OCI-LY7 (cell line): ENCODE measurements around the gene HDGF.

Source experiments
- CTCF ChIP-seq: fragments of 200-600 bp; sonication (generic); conservative IDR thresholded peaks from 2 replicates; pipeline ENCODE4 v1.5.1; 2014; ENCODE audit warnings: mild to moderate bottlenecking, antibody characterized with exemption, low read length, moderate library complexity, mixed read lengths
- EZH2phosphoT487 ChIP-seq: fragments of 200-600 bp; sonication (generic); IDR thresholded peaks from 2 replicates; pipeline ENCODE4 v1.6.1; 2018; ENCODE audit warnings: low read depth, borderline replicate concordance, mild to moderate bottlenecking, mixed run types, antibody characterized with exemption, low read length, moderate library complexity, mixed read lengths

- TF ChIP-seq CTCF, result no peak
- no peak for TF ChIP-seq EZH2phosphoT487
Observed at GRCh38 chr1:156703336-156703735, 48.1 kb downstream of the HDGF start.
